ACHN (cell line): ENCODE results near the gene SAMD9.
A peak's percentile ranks its signal among the peaks of the same experiment; 100 is the strongest.
"Not testable (repeated sequence)": the region's sequence is repeated elsewhere in the genome, so short reads cannot be mapped to it uniquely, and the experiment has no call there.

Source experiments
- DNase-seq: peaks from one replicate; pipeline ENCODE4 v3.0.0-alpha.2; 2015
- in situ Hi-C: cut with HindIII; loops from 2 replicates; pipeline ENCODE4 v1.10.0; 2017; ENCODE audit warnings: low sequenced_read_pairs, low pct_ligation_motif_present, low pct_unique_long_range_greater_than_20kb

SAMD9 gene

GRCh38 chr7:93126954-93127353 lies 9.2 kb upstream of the SAMD9 start:
- DNase-seq, in situ Hi-C loops: not testable (repeated sequence)

GRCh38 chr7:93123532-93123931 lies 5.8 kb upstream of the SAMD9 start:
- DNase-seq, in situ Hi-C loops: not testable (repeated sequence)

GRCh38 chr7:93120592-93121549 lies 3.1 kb upstream of the SAMD9 start:
- DNase-seq, result no peak
- in situ Hi-C loops, result no loop called here

GRCh38 chr7:93119191-93119905 lies 1.6 kb upstream of the SAMD9 start:
- in situ Hi-C loops, result no loop called here
- DNase-seq, result no peak

- in situ Hi-C loops, result no loop called here
- DNase-seq, result peak; percentile 22
Observed at GRCh38 chr7:93117327-93117726, 452 bp downstream of the SAMD9 start.

DNA sequence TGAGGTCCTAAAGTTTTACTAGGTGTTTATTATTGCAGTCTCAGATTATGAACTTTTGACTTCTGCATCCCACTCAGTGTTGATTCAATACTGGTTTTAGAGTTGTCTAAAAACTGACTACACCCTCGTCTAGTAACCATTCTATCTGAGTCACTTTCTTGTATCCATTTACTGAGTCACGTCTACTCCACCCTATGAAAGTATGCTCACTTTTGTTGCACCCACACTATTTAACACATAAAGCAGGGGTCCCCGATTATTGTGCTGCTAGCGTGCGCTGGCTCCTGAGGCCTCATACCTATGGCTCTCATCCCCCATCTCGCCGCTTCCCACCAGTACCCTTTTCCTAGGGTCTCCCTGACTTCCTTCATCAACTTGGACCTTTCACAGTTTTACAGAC lies 2.0 kb downstream of the SAMD9 start:
- no peak for DNase-seq
- in situ Hi-C loops, result no loop called here

- in situ Hi-C loops, result no loop called here
Observed at GRCh38 chr7:93108003-93108402, 9.8 kb downstream of the SAMD9 start.

GRCh38 chr7:93097388-93097787 lies 20.4 kb downstream of the SAMD9 start:
- in situ Hi-C loops, result no loop called here
- no peak for DNase-seq

More at GRCh38 chr7:93108003-93108402, 9.8 kb downstream of the SAMD9 start:
- DNase-seq, result no peak

- peak; percentile 72 for DNase-seq
- in situ Hi-C loops, result no loop called here
Observed at GRCh38 chr7:93092757-93093370, 24.9 kb downstream of the SAMD9 start.

DNA sequence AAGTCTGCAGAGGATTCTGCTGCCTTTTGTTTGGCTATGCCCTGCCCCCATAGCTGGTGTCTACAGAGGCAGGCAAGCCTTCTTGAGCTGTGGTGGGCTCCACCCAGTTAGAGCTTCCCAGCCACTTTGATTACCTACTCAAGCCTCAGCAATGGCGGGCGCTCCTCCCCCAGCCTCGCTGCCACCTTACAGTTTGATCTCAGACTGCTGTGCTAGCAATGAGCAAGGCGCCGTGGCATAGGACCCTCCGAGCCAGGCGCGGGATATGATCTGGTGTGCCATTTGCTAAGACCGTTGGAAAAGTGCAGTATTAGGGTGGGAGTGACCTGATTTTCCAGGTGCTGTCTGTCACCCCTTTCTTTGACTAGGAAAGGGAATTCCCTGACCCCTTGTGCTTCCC lies 44.4 kb downstream of the SAMD9 start:
- DNase-seq, in situ Hi-C loops: not testable (repeated sequence)

DNA sequence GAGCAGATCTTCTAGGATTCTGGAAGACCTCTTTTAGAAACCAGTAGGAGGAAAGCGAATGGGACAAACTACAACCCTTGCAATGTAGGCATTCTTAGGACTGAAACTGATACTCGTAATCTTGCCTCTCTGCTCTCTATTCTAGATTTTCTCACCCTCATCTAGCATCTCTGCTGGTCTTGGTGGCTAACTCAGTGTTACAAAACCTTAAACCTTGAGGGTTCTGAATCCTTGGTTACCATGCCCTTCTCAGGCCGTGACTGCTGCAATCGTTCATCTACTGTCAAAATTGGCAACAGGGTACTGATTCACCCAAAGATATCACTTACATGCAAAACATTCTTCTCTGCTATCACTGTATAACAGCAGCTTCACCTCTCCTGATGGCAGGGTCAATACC lies 55.2 kb downstream of the SAMD9 start:
- in situ Hi-C loops, result no loop called here
- no peak for DNase-seq

DNA sequence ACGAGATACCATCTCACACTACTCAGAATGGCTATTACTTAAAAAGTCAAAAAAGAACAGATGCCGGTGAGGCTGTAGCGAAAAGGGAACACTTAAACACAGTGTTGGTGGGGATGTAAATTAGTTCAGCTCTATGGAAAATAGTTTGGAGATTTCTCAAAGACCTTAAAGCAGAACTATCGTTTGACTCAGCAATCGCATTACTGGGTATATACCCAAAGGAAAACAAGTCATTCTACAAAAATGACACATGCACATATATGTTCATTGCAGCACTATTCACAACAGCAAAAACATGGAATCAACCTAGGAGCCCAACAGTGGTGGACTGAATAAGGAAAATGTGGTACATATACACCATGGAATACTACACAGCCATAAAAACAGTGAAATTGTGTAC lies 56.9 kb downstream of the SAMD9 start:
- in situ Hi-C loops, result no loop called here
- no peak for DNase-seq

DNA sequence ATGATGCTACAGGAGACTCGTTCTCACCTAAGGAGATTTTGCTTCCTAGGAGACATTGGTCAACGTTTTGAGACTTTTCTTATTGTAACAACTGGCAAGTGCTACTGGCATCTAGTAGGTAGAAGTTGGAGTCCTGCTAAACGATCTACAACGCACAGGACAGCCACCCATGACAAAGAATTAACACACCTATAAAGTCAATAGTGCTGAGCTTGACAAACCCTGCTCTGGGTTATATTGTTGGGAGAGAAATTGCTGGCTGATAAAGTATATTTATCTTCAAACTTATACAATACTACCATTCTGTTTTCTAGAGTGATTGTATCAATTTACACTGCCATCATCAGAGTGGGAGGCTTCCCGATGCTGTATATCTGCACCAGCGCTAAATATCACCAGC lies 57.8 kb downstream of the SAMD9 start:
- DNase-seq, result no peak
- in situ Hi-C loops, result no loop called here

- in situ Hi-C loops, DNase-seq: not testable (repeated sequence)
Observed at GRCh38 chr7:93056621-93057020, 61.2 kb downstream of the SAMD9 start.

- peak; percentile 74 for DNase-seq
- in situ Hi-C loops, result no loop called here
Observed at GRCh38 chr7:93055543-93056107, 62.2 kb downstream of the SAMD9 start.

DNA sequence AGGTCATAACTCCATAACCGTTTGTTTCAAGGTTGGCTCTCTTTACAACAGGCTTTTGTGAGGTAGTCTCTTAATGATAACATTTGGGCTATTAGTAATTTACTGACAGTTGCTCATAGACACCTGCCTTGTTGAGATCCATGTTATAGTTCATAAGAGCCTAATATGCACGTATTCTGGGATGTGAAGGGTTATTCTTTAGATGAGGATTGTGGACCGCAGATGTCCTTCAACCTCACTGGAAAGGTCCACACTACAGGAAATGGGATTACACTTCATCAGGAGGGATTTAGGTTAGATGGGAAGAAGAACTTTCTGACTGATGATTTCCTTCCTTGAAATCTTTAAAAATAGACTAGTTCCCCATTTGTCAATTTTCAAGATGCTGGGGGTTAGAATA lies 62.8 kb downstream of the SAMD9 start:
- no peak for DNase-seq
- in situ Hi-C loops, result no loop called here

DNA sequence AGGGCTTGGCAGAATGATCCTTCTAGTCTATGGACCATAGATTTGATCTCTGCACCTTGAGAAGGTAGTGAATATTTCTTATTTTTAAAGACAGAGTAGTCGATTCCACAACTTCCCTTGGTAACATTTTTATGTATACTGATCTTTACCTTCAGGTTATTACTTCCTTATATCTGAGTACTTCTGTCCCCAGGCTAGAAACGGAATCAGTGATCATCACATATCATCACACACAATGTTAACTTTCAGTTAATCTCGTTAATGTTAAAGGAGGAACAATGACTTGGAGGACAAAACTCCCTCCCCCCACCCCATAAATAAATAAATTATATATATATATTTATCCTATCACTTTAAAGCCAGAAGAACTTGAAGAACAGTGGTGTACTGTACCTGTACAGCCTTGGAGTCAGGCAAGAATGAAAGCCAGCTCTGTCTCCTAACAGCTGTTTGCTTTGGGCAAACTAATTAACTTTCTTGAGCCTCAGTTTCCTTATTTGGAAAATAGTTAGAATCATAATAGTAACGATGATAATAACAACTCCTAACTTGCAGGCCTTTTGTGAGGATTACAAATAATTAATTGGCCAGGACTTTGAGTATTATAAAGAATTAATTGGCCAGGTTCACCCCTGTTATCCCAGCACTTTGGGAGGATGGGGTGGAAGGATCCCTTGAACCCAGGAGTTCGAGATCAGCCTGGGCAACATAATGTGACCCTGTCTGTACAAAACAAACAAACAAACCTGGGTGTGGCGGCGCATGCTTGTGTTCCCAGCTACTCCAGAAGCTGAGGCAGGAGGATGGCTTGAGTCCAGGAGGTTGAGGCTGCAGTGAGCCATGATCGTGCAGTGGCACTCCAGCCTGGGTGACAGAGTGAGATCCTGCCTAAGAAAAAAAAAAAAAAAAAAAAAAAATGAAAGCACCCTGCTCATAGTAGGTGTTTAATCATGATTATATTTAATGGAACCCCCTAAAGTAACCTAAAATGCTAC lies 63.5 kb downstream of the SAMD9 start:
- DNase-seq, result no peak
- in situ Hi-C loops, result no loop called here
